Mammary epithelial cell (primary cell): ENCODE measurements around the gene CNOT2.

ENCODE experiments used
- CTCF ChIP-seq, 2 donors: IDR thresholded peaks in 1 of 2; conservative IDR thresholded peaks in 1 of 2; 2 replicates each; pipeline ENCODE4 v1.5.1; 2011 to 2012; ENCODE audit warnings: inconsistent platforms in 2 of 2, low read length in 2 of 2, mild to moderate bottlenecking in 2 of 2, control low read depth in 1 of 2, low read depth in 1 of 2; ENCODE audit not compliant: insufficient read depth in 1 of 2; ENCODE audit errors: extremely low read depth in 1 of 2
- EZH2 ChIP-seq: IDR thresholded peaks from 2 replicates; pipeline ENCODE4 v1.6.1; 2012; ENCODE audit warnings: low read length, inconsistent platforms, borderline replicate concordance

- TF ChIP-seq CTCF (conservative IDR thresholded peaks at IDR 0.05 in 1 of 2, IDR thresholded peaks at IDR 0.05 in 1 of 2; ENCODE audit: extremely low read depth in 1 of 2, insufficient read depth in 1 of 2, low read depth in 1 of 2, low read length in 2 of 2) = no peak
- TF ChIP-seq EZH2 = no peak
These were observed 508 bp downstream of the CNOT2 start for GRCh38 chr12:70243510-70244371.
